Measurements from ENCODE around the gene LILRB5.
"Not testable (repeated sequence)": the region's sequence is repeated elsewhere in the genome, so short reads cannot be mapped to it uniquely, and the experiment has no call there.

The LILRB5 gene

DNA sequence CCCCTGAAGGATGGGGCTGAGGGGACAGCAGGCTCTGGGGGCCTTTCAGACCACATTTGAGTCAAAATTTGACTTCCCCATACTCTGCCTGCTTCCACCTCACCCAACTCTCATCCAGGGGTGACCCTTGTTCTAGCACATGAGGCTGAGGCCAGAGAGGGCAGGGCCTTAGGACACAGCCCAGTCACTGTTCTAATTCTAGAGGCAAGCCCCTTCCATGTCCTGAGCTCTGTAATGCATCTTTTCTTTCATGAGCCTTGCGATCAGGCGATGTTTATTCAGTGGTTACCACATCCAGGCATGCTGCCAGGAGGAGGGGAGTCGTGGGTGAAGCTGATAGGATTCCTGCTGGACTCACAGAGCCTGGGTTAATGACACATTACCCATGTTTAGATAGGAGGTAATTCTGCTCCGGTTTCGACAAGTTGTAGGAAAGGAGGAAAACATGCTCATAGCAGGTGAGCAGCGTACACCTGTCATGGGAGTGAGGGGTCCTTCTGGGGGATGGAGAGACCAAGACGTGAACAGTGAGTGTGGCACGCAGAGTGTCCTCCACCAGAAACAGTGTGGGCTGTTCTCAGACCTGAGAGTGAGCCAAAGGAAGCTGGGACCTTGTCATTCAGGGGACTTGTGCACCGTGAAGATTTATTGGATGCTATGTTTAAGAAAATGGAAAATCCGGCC lies 47.1 kb downstream of the LILRB5 start:
- no peak for DNase-seq

DNA sequence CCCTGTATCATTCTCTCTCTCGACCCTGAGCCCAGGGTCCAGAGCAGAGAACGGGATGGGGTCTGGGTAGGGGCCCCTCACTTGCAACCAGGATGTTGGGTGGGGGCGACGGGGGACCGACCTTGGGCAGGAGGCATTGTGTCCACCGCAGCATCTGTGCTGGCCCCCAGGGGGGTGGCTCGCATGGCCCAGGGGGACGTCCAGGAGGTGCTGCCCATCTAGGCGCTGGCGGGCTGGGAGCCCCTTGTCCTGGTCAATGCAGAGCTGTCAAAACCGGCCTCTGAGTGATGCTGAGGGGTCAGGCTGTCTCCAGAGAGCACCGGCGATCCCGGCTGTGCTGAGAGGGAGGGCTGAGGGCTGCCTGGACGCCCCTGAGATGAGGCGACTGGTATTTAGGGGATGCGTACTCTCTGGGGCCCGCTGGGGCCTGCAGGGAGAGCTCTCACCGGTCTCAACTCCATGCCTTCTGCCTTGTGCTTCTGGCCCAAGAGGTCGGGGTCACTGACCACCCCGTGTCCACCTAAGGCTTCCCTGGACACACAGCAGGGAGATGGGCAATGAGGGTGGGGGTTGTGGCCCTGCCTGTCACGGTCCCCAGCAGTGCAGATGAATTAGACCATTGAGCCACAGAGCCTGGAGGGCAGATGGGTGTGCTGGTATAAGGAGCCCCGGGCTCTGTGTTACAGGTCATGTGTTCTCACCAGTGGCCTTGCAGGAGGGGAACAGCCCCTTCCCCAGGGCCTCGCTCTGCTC lies 47.8 kb downstream of the LILRB5 start:
- no peak for DNase-seq

DNA sequence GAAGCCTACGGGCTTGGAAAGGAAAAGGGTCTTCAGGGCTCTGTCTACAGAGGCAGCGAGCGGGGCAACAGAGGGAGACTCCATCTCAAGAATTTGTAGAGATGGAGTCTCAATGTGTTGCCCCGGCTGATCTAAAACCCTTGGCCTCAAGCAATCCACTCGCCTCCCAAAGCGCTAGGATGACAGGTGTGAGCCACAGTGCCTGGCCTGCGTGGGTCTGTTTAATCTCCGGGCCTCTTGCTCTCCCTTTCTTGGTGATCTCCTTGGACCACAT lies 48.4 kb downstream of the LILRB5 start:
- no peak for DNase-seq

- DNase-seq: peak; percentile 69
Measured at GRCh38 chr19:54207983-54208783, 48.9 kb downstream of the LILRB5 start.

DNA sequence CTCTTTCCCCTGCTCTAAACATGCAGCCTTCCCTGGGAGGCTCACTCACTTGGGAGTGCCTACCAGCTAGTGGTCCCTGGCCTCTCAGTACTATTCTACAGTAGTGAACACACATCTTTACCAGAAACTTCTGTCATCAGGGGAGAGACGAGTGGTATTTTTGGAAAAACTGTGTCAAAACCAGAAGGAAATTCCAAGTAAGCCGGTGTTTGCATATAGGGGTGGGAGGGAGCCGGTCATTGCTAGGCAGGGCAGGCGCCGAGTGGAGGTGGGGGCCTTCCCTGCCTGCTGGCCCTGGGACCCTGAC lies 49.4 kb downstream of the LILRB5 start:
- no peak for DNase-seq

- not testable (repeated sequence) for DNase-seq
Measured at GRCh38 chr19:54207193-54207592, 49.9 kb downstream of the LILRB5 start.

- no peak for DNase-seq
Measured at GRCh38 chr19:54206831-54207177, 50.3 kb downstream of the LILRB5 start.

DNA sequence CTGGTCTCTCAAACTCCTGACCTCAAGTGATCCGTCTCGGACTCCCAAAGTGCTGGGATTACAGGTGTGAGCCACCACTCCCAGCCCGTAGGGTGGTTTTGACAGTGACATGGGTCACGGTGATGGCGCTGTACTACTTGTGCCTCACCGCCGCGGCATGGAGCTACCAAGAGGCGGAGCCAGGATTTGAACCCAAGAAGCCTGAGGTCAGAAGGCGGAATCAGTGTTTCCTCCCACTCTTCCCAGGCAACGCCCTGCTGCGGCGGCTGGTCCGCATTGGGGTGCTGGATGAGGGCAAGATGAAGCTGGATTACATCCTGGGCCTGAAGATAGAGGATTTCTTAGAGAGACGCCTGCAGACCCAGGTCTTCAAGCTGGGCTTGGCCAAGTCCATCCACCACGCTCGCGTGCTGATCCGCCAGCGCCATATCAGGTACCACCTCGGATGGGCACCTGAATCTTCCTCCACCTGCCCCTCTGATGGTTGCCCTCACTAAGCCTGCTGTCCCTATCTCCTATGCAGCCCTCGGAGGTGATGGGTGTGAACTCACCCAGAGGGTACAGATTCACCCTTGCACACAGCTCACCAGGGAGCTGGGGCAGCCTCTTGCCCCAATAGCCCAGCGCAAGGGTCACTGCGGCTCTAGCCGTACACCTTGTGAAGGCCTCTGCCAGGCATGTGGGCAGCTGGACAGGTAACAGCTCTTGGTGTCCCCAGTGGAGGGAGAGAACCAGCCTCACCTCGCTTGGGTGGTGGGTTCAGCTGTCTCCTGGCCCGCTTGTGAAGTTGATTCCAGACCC lies 50.8 kb downstream of the LILRB5 start:
- DNase-seq: no peak

DNA sequence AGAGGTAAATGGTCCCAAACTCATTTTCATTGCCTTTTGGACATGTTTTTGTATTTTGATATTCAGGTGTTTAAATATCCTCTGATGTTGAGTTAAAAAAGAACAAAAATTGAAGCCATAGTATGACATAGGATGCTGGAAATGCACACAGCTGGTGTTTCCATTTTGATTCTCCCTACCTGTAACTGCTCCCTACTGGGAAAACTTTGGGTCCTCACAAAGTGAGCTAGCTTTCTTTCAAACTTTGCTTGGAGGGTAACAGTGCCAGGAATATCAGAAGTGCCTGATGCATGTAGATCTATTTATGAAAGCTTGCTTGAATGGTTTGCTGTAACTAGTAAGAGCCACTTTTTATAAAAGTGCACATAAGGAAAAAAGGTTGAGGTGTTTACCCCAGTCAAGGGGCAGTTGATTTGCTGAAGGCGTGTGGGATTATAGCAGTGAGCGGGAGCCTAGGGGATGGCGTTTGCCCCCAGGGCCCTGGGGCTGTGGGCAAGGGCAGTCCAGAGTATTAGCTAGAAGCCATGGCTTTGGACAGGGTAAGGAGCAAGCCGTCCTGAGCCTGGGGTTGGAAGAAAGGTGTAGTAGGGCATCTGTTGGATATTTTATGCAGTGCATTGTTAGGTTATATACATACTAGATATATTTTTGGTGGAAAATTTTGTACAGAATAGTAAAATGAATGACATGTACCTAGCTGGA lies 52.2 kb downstream of the LILRB5 start:
- no peak for DNase-seq

GRCh38 chr19:54203151-54203611 lies 53.9 kb downstream of the LILRB5 start:
- DNase-seq: no peak

GRCh38 chr19:54201980-54202379 lies 55.1 kb downstream of the LILRB5 start:
- DNase-seq: no peak

GRCh38 chr19:54201172-54201701 lies 55.8 kb downstream of the LILRB5 start:
- no peak for DNase-seq
